ENCODE data around the gene SETBP1.

- TF ChIP-seq, protein P1, sequence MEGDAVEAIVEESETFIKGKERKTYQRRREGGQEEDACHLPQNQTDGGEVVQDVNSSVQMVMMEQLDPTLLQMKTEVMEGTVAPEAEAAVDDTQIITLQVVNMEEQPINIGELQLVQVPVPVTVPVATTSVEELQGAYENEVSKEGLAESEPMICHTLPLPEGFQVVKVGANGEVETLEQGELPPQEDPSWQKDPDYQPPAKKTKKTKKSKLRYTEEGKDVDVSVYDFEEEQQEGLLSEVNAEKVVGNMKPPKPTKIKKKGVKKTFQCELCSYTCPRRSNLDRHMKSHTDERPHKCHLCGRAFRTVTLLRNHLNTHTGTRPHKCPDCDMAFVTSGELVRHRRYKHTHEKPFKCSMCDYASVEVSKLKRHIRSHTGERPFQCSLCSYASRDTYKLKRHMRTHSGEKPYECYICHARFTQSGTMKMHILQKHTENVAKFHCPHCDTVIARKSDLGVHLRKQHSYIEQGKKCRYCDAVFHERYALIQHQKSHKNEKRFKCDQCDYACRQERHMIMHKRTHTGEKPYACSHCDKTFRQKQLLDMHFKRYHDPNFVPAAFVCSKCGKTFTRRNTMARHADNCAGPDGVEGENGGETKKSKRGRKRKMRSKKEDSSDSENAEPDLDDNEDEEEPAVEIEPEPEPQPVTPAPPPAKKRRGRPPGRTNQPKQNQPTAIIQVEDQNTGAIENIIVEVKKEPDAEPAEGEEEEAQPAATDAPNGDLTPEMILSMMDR (IDR thresholded peaks at IDR 0.05) = no peak
- TF ChIP-seq EZH2phosphoT487 (IDR thresholded peaks at IDR 0.05) (no peak), EZH2 (IDR thresholded peaks at IDR 0.05) (no peak)
These were observed 261.4 kb downstream of the SETBP1 start for GRCh38 chr18:44942073-44942472.

Data from neural progenitor cell (in vitro differentiated cells).